Stimulated activated CD8-positive, alpha-beta memory T cell treated with anti-CD3 and anti-CD28 coated beads, Interleukin-15, amount 100 ng/mL, for 48 hours (primary cell): ENCODE measurements around the gene BICRAL.
A peak's percentile ranks its signal among the peaks of the same experiment; 100 is the strongest.
"Not testable (repeated sequence)": the region's sequence is repeated elsewhere in the genome, so short reads cannot be mapped to it uniquely, and the experiment has no call there.

Source experiments
- DNase-seq, 2 donors: peaks; one replicate each; pipeline ENCODE4 v3.0.0-alpha.2; 2020; ENCODE audit warnings: low read depth in 2 of 2

Gene BICRAL

DNA sequence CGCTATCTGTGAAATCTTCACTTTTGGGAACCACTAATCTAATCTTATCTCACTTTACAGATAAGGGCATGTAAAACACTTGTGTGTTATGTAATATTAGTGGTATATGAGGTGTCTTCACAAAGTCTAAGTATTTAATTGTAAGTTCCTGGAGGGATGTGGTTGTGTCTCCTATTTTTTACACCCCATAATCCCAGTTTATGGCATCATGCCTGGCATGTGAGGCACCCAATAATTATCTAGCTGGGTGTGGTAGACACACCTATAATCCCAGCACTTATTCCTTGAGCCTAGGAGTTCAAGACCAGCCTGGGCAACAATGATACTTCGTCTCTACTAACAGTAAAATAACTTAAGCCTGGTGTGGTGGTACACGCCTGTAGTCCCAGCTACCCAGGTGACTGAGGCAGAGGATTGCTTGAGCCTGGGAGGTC, 19.4 kb upstream of the BICRAL start:
- DNase-seq, result no peak

DNA sequence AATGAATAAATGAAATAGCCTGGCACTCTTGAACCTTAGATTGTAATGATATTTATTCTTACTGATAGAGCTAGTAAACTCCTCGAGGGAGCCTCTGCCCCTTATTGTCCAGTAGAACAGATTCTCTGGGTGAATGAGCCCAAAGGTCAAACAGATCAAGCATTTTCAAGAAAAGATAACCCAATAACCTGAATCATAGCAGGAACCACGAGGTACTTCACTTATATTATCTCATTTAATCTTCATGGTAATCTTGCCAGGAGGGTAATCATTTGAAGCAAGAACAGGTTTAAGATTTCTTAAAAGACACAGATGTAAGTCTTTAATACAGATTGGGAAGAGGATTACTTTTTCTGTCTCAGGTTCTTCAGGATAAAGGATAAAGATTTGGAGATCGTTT, 18.9 kb upstream of the BICRAL start:
- no peak for DNase-seq

DNA sequence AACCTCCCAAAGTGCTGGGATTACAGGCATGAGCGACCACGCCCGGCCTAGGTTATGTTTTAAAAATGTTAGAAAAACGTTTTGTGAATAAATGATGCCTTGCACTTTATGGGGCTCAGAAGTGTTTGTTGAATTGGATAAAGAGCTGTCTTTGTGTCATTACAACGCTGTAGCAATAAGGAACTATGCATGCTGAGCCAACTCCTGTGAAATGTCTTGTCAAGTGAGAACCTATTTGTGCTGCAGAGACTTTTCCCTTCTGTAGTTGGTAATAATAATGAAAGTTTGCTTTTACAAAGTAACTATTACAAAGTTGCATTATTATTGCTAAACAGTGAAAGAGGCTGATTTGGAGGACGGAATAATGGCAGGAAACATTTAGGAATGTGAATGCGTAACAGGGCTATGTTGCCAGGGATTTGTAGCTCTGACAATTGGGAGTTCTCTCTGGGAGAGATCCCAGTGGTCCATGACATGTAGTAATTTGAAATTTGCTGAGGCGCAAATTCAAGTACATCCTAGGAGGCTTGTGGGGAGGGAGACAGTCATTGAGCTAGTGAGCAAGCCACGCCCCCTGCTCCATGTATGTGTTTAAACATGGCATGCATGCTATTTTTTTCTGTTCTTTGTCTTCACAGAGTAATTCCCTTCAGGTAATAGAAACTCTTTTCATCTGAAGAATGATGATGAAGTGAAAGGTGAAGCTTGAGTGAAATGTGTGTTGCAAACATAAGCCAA, 16.8 kb upstream of the BICRAL start:
- no peak for DNase-seq

DNA sequence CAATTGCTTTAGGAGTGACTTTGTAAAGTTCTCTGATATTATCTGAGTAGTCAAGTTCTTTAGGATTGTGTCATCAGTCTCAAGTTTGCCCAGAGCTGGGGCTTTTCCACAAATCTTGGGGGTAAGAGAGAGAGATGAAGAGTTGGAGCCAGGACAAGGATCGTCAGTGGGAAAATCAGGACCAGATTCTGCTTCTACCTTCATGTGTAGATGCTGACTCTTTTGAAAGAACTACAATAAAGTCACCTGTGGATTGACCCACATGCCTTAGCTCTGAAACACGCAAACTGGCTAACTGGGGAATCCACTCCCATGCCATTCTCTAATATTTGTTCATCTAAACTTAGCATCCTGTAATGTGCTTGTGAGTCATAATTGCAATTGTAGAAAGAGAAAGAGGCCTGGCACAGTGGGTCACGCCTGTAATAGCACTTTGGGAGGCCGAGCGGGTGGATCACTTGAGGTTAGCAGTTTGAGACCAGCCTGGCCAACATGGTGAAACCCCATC, 15.6 kb upstream of the BICRAL start:
- no peak for DNase-seq

DNA sequence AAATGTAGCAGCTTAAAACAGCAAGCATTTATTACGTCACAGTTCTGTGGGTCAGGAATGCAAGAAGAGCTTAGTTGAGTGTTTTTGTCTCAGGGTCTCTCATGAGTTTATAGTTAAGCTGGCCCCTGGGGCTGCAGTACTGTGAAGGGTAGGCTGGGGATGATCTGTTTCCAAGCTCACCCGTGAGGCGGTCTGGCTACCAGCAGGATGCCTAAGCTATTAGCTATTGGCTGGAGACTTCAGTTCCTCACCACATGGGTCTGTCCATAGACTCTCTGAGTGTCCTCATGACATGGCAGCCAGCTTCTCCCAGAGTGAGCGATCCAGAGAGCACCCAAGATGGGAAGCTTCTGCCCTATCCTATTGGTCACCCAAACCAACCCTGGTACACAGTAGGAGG, 12.8 kb upstream of the BICRAL start:
- no peak for DNase-seq

DNA sequence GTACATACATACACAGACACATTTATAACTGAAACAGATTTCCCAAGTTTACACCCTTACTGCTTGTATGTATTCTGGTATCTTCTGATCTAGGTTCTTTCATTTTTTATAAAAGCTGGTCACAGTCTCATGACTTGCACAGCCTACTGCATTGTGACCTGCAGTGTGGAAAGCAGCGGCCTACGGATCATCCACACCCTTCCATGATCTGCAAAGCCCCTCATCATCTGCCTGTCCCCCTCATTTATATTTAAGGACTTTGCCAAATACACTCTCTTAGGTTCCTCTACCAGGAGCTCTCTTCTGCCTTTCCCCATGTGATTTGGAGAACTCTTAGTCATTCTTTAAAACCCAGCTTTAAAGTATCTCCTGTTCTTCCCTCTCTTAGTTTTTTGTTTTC, 12.0 kb upstream of the BICRAL start:
- DNase-seq, result no peak

DNA sequence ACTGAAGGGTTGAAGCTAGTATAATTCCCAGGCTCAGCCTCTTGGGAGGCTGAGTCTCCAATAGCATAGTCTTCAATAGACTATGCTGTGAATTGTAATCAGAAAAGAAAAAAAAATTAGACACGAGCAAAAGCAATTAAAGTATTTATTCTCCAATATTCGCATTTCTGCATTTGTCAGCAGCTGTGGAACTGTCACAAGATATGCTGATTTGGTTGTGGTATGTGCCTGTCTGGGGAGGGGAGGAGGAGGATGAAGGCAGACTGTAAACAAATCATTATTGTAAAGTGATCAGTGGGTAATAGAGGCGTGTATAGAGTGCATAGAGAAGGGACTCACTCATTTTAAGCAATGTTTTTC, 10.1 kb upstream of the BICRAL start:
- no peak for DNase-seq

DNA sequence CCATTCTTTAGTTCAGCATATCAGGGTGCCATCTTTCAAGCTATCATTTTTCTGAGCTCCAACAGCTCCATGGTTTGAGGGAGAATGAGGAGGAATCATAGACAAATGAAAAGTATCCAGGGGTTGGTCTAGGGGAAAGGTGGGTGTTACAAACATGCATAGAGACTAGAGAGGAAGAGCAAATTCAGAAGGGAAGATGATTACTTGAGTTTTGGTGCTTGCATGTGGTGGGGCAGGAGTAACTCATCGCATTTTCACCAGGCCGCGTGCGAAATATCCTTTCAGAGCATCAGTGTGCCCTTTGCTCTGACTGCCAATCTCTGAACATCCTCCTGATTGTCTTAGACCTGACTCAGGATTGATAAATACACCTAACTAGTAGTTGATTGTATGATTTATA, 7.7 kb upstream of the BICRAL start:
- no peak for DNase-seq

DNA sequence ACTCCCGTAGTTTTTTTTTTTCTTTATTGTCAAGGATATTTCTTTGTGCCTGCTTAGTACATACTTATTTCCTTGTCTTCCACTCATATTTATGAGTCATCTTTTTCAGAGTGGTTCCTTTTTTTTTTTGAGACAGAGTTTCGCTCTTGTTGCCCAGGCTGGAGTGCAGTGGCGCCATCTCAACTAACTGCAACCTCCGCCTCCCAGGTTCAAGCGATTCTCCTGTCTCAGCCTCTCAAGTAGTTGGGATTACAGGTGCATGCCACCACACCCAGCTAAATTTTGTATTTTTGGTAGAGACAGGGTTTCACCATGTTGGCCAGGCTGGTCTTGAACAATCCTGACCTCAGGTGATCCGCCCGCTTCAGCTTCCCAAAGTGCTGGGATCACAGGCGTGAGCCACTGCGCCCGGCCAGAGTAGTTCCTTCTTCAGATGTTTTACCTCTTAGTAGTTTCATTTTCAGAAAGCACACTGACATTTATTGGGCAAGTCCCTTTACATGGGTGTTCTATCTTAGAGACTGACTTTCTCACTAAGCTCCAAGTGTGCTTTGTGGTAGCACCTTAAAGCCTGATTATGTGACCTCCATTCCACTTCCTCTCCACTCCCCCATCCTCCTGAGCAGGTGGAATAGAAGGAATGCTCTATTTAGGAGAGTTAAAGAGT, 6.9 kb upstream of the BICRAL start:
- DNase-seq, result not testable (repeated sequence)

DNA sequence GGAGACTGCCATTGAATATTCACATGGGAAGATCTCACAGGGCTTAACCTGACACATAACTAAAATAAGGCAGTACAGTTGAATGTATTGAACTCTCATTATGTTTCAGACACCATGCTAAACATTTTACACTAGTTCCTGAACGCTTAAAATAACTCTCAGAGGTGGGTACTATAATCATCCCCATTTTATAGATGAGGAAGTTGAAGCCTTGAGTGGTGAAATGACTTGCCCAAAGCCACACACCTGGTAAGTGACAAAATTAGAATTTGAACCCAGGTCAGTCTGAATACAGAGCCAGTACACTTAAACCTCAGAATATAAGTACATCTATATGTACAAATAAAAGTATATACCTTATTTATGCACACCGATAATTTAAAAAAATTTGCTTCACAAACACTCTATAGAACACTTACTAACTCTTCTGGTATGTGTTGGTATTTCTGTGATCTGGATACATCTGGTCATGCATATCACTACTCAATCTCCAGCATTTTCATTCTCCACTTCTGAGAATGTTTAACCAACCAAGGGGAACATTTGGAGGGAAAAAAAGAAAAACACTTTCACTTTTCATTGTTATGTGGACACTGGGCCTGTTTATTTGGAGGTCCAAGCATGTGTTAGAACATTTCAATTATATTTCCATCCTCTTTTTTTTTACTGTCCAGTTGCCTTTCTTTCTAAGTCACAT, 4.6 kb upstream of the BICRAL start:
- DNase-seq, result no peak

DNA sequence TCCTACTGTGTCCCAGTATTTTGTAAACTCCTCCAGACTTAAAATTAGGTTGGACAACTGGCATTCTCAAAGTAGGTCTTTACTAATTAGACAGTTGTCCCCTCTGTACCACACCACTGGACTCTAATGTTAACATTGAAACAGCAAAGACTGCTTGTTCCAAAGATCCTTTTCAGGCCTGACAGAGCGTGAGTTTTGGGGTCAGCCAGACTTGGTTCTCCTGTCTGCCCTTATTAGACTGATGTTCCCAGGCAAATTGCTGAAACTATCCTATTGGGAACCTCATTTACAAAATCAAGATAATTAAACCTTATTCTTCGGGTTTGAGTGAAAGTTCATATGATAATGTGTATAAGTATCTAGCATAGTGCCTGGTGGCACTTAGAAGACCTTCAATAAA, 3.7 kb upstream of the BICRAL start:
- no peak for DNase-seq

DNA sequence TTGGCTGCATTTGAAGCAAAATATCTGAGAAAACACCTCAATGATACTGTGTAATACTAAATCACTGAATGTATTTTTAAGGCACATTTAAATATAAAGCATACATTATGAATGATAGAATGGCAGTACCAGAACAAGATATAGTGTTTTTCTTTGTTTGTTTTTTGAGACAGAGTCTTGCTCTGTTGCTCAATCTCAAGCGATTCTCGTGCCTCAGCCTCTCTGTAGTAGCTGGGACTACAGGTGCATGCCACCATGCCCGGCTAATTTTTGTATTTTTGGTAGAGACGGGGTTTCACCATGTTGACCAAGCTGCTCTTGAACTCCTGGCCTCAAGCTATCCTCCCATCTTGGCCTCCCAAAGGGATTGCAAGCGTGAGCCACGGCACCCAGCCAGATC, 2.3 kb upstream of the BICRAL start:
- DNase-seq, result no peak

DNA sequence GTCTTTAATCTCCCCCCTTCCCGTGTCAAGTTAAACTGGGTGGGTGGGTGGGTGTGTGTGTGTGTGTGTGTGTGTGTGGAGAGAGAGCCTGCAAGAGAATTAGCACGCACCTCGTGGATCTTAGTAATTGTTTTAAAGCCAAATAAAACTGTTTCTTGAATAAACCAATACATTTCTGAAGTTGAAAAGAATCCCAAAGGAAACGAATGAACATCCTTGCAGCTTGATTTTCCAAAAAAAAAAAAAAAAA, 381 bp upstream of the BICRAL start:
- no peak for DNase-seq

DNA sequence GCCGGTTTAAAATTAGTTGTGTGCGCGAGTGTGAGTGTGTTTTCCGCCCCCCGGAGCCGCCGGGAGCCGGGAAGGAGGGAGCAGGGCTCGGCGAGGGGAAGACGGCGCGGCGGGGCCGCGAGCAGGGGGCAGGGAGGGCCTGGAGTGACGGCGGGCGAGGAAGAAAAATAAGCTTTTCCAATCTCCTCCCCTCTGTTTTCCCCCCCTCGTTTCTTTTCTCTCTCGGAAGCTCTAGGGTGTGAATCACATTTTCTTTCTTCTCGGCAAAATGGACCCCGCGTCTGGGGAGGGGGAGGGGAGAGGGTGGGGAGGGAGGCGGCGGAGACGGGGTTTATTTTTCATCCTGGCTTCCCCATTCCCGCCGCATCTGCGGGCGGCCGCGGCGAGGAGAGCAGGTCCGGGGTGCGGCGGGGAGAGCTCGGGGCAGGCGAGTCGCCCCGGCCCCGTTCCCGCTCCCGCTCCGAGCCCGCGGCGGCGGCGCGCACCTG, 881 bp downstream of the BICRAL start:
- DNase-seq, result peak; percentile 49 to 52

DNA sequence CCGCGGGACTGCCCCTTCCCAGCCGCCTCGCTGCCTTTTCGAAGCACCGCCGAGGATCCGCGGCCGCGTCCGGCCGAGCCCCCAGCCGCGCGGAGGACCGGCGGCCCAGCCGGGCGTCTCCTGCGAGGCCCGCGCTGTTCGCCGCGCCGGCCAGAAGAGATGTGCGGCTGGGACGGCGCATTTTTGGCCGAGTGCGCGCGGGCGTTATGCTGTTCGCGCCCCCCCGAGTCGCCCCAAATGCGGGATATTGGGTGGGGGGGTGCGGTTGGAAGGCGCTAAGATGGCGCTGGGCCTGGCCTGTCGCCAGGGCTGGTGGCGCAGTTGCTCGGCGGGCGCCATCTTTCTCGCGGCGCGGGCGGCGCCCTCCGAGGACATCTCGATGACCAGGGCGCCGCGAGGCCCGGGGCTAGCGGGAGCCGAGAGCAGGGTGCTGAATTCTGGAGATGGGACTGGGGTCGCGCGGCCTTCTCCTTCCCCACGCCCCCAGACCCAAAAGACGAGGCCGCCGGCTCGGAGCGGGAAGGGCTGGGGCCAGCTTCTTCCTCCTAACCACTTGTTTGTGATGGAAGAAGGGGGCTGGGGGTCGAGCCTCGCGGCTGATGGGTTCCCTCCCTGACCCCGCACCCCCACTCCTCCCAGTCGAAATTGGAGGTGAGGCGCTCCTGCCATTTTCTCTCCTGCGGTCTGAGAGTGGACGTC, 1.5 kb downstream of the BICRAL start:
- peak; percentile 49 to 50 for DNase-seq

DNA sequence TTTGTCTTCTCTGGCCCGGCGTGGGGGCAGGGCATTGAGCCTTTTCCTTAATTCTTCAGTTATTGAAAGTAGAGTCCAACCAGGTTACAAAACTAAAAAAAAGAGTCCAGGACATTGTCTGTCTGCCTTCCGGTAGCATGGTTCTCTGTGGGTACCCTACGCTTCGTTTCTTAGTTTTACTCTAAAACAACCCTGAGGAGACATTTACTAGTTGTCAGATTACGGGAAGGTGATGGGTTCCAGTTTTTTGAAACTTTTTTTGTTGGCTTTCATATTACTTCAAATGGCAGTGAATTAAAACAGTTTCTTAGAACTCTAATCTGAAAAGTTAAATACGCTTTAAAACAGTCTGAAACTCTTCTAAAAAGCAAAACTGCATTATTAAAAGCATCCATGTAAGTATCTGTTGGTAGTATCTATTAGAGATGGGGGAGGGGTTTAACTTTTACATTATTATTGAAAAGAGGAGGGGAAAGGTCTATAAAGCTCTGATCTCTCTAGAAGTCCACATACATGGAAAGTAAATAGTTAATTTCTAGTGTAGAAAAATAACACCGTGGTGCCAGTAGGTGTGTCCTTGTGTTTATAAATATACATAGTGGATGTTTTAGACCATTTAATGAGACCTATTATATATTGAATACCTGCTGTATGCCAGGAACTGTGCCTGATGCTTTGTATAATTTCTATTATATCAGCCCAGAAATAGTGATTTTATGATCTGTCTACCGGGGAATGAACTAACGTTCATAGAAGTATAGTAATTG, 2.2 kb downstream of the BICRAL start:
- DNase-seq, result no peak

DNA sequence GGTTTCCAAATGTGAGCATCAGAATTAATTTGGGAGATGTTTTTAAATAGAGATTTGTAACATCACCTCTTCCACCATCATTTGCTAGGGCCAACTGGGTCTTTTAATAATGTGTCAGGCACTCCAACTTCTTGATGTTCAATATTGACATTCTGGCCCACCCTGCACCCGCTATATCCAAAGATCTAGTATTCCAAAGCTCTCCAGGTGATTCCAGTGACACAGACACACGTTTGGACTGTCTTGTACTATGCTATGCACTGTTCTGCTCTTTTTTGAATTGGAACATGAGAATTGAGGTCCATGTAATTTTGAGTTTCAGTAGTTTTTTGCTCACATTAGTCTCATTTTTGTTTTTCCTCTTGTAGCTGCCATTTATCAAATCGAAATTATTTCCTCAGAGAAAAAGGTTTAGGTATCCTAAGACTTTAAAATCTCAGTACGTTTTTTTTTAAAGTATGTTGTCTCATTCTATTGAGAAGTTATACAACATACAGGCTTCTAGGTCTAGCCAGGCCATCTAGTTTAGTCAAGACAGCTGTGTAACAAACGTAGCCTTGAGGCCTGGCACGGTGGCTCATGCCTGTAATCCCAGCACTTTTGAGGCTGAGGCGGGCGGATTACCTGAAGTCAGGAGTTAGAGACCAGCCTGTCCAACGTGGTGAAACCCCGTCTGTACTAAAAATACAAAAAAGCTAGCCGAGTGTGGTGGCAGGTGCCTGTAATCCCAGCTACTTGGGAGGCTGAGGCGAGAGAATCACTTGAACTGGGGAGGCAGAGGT, 3.1 kb downstream of the BICRAL start:
- DNase-seq, result no peak

DNA sequence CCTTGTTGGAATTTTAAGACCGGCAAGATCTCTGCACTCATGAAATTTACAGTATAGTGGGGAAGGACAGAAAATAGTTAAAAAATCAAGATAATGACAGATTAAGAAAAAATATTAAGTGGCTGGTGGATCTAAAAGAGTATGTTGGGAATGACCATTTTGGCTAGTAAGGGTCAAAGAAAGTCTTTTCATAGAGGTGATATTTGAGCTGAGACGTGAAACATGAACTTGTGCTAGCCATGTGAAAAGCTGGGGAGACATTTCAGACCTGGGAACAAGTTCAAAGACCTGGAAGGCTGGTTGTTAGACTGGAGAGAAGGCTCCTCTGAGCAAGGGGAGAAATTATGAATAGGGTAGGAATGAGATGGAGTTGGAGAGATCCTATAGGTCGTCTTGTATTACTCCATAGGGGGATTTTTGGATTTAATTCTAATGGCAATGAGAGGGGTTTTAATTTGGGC, 4.7 kb downstream of the BICRAL start:
- no peak for DNase-seq

DNA sequence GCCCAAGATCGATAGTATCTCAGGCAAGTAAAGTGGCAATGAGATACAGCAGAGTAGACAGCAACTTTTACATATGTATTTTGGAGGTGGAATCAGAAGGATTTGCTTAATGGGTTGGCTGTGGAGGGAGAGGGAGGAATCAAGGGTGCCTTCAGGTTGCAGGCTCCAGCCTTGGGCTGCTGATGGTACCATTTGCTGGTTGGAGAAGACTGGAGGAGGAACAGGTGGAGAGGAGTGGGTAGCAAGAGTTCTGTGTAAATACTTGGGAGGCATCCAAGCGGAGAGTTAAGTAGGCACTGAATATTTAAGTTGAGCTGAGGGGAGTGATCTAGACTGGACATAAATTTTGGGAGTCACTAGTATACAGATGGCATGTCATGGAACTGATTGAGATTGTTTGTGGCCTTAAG, 5.2 kb downstream of the BICRAL start:
- no peak for DNase-seq

DNA sequence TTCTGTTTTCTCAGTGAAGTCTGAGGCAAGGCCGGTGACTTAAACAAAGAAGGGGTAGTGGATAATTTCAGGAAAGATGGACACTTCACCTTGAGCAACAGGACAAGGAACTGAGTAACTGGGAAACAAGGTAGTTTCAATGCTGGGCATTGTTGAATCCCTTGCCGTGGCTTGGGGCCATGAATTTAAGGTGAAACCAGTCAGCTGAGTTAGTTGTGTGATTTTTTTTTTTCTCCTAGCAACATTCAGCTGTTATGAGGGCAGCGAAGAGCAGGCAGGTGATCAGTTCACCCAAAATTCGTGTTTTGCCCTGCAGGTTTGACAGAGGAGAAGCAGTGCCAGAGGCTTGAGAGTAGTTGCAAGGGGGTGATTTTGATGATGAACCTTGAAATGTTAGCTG, 6.8 kb downstream of the BICRAL start:
- no peak for DNase-seq
